ENCODE measurements around the gene KHDC1L.

The KHDC1L gene

GRCh38 chr6:73227606-73228255 lies 2.4 kb upstream of the KHDC1L start:
- Histone ChIP-seq H3K4me3 (replicated peaks; ENCODE audit: low read depth, low read length) (no peak overlapping the region), H3K27me3 (replicated peaks; ENCODE audit: control insufficient read depth, insufficient read depth, low read length) (no peaks in the 10 kb centered on the region), H3K36me3 (ENCODE audit: control insufficient read depth, insufficient read depth, low read length) (no peaks in the 10 kb centered on the region)
- no peak for TF ChIP-seq CTCF (IDR thresholded peaks at IDR 0.05; ENCODE audit: insufficient read depth, low read length, poor library complexity, severe bottlenecking)
- DNase-seq (ENCODE audit: extremely low read depth, insufficient read length): no peak

GRCh38 chr6:73216859-73217258 lies 8.4 kb downstream of the KHDC1L start:
- Histone ChIP-seq H3K36me3 (ENCODE audit: control insufficient read depth, insufficient read depth, low read length) (no peaks in the 10 kb centered on the region), H3K4me3 (replicated peaks; ENCODE audit: low read depth, low read length) (no peak overlapping the region), H3K27me3 (replicated peaks; ENCODE audit: control insufficient read depth, insufficient read depth, low read length) (no peaks in the 10 kb centered on the region)
- TF ChIP-seq CTCF (IDR thresholded peaks at IDR 0.05; ENCODE audit: insufficient read depth, low read length, poor library complexity, severe bottlenecking): no peak
- no peak for DNase-seq (ENCODE audit: extremely low read depth, insufficient read length)

- DNase-seq (ENCODE audit: extremely low read depth, insufficient read length): no peak
- TF ChIP-seq CTCF (IDR thresholded peaks at IDR 0.05; ENCODE audit: insufficient read depth, low read length, poor library complexity, severe bottlenecking): no peak
- H3K27me3 ChIP-seq (replicated peaks; ENCODE audit: control insufficient read depth, insufficient read depth, low read length): no peaks in the 10 kb centered on the region
- no peak overlapping the region for H3K4me3 ChIP-seq (replicated peaks; ENCODE audit: low read depth, low read length)
- no peaks in the 10 kb centered on the region for H3K36me3 ChIP-seq (ENCODE audit: control insufficient read depth, insufficient read depth, low read length)
Observed at GRCh38 chr6:73209117-73209516, 16.2 kb downstream of the KHDC1L start.

GRCh38 chr6:73207221-73207837 lies 18.0 kb downstream of the KHDC1L start:
- no peak for DNase-seq (ENCODE audit: extremely low read depth, insufficient read length)
- TF ChIP-seq CTCF (IDR thresholded peaks at IDR 0.05; ENCODE audit: insufficient read depth, low read length, poor library complexity, severe bottlenecking): no peak
- H3K4me3 ChIP-seq (replicated peaks; ENCODE audit: low read depth, low read length): no peak overlapping the region
- H3K36me3 ChIP-seq (ENCODE audit: control insufficient read depth, insufficient read depth, low read length): no peaks in the 10 kb centered on the region
- H3K27me3 ChIP-seq (replicated peaks; ENCODE audit: control insufficient read depth, insufficient read depth, low read length): no peaks in the 10 kb centered on the region

GRCh38 chr6:73204252-73204651 lies 21.0 kb downstream of the KHDC1L start:
- Histone ChIP-seq H3K4me3 (replicated peaks; ENCODE audit: low read depth, low read length) (no peak overlapping the region), H3K36me3 (ENCODE audit: control insufficient read depth, insufficient read depth, low read length) (no peaks in the 10 kb centered on the region), H3K27me3 (replicated peaks; ENCODE audit: control insufficient read depth, insufficient read depth, low read length) (no peaks in the 10 kb centered on the region)
- no peak for TF ChIP-seq CTCF (IDR thresholded peaks at IDR 0.05; ENCODE audit: insufficient read depth, low read length, poor library complexity, severe bottlenecking)
- DNase-seq (ENCODE audit: extremely low read depth, insufficient read length): no peak

All from GM06990 (cell line).